ENCODE measurements around the gene MAST4.
A peak's percentile ranks its signal among the peaks of the same experiment; 100 is the strongest.

MAST4 gene

GRCh38 chr5:66617991-66618768 is 22.0 kb downstream of the MAST4 start:
- no peak for TF ChIP-seq CTCF (IDR thresholded peaks at IDR 0.05; ENCODE audit: borderline replicate concordance, control extremely low read depth, extremely low read depth, insufficient read depth, missing control alignments)
- in situ Hi-C loops (cut with MboI; ENCODE audit: low sequenced_read_pairs, unreplicated experiment) = no loop called here
- DNase-seq (ENCODE audit: low spot score) = peak; percentile 21

GRCh38 chr5:66620711-66621110 is 24.5 kb downstream of the MAST4 start:
- TF ChIP-seq CTCF (IDR thresholded peaks at IDR 0.05; ENCODE audit: borderline replicate concordance, control extremely low read depth, extremely low read depth, insufficient read depth, missing control alignments) = no peak
- in situ Hi-C loops (cut with MboI; ENCODE audit: low sequenced_read_pairs, unreplicated experiment) = no loop called here
- DNase-seq (ENCODE audit: low spot score) = no peak

GRCh38 chr5:66621146-66621545 is 25.0 kb downstream of the MAST4 start:
- TF ChIP-seq CTCF (IDR thresholded peaks at IDR 0.05; ENCODE audit: borderline replicate concordance, control extremely low read depth, extremely low read depth, insufficient read depth, missing control alignments) = no peak
- DNase-seq (ENCODE audit: low spot score) = no peak
- in situ Hi-C loops (cut with MboI; ENCODE audit: low sequenced_read_pairs, unreplicated experiment) = no loop called here

- no peak for DNase-seq (ENCODE audit: low spot score)
- TF ChIP-seq CTCF (IDR thresholded peaks at IDR 0.05; ENCODE audit: borderline replicate concordance, control extremely low read depth, extremely low read depth, insufficient read depth, missing control alignments) = no peak
- in situ Hi-C loops (cut with MboI; ENCODE audit: low sequenced_read_pairs, unreplicated experiment) = no loop called here
Measured at GRCh38 chr5:66621736-66622135, 25.5 kb downstream of the MAST4 start.

- in situ Hi-C loops (cut with MboI; ENCODE audit: low sequenced_read_pairs, unreplicated experiment) = no loop called here
- no peak for TF ChIP-seq CTCF (IDR thresholded peaks at IDR 0.05; ENCODE audit: borderline replicate concordance, control extremely low read depth, extremely low read depth, insufficient read depth, missing control alignments)
- no peak for DNase-seq (ENCODE audit: low spot score)
Measured at GRCh38 chr5:66628561-66628960, 32.4 kb downstream of the MAST4 start.

GRCh38 chr5:66629446-66629845 is 33.3 kb downstream of the MAST4 start:
- in situ Hi-C loops (cut with MboI; ENCODE audit: low sequenced_read_pairs, unreplicated experiment) = no loop called here

More at GRCh38 chr5:66629446-66629845, 33.3 kb downstream of the MAST4 start:
- no peak for TF ChIP-seq CTCF (IDR thresholded peaks at IDR 0.05; ENCODE audit: borderline replicate concordance, control extremely low read depth, extremely low read depth, insufficient read depth, missing control alignments)
- DNase-seq (ENCODE audit: low spot score) = no peak

Data from GM13976 (cell line).